Stimulated activated CD8-positive, alpha-beta memory T cell treated with anti-CD3 and anti-CD28 coated beads, Interleukin-4, amount 100 ng/mL, for 48 hours (primary cell): ENCODE measurements around the gene TRMT1L.

Experiments used
- DNase-seq: peaks from one replicate; pipeline ENCODE4 v3.0.0-alpha.2; 2020

The TRMT1L gene

GRCh38 chr1:185110145-185110544 lies 46.6 kb downstream of the TRMT1L start:
- no peak for DNase-seq

GRCh38 chr1:185108321-185108720 lies 48.4 kb downstream of the TRMT1L start:
- DNase-seq = no peak

GRCh38 chr1:185105121-185105520 lies 51.6 kb downstream of the TRMT1L start:
- no peak for DNase-seq

GRCh38 chr1:185104083-185104482 lies 52.7 kb downstream of the TRMT1L start:
- no peak for DNase-seq

GRCh38 chr1:185096531-185096930 lies 60.2 kb downstream of the TRMT1L start:
- no peak for DNase-seq

GRCh38 chr1:185094761-185095160 lies 62.0 kb downstream of the TRMT1L start:
- no peak for DNase-seq

- DNase-seq = no peak
Measured at GRCh38 chr1:185091480-185091879, 65.3 kb downstream of the TRMT1L start.

- DNase-seq = no peak
Measured at GRCh38 chr1:185087746-185088145, 69.0 kb downstream of the TRMT1L start.

- no peak for DNase-seq
Measured at GRCh38 chr1:185087101-185087500, 69.7 kb downstream of the TRMT1L start.

- DNase-seq = no peak
Measured at GRCh38 chr1:185083818-185084217, 72.9 kb downstream of the TRMT1L start.

- DNase-seq = no peak
Measured at GRCh38 chr1:185080422-185080821, 76.3 kb downstream of the TRMT1L start.

GRCh38 chr1:185077374-185077773 lies 79.4 kb downstream of the TRMT1L start:
- DNase-seq = no peak

GRCh38 chr1:185075476-185075875 lies 81.3 kb downstream of the TRMT1L start:
- DNase-seq = no peak

GRCh38 chr1:185074307-185074706 lies 82.4 kb downstream of the TRMT1L start:
- DNase-seq = no peak

GRCh38 chr1:185073725-185074124 lies 83.0 kb downstream of the TRMT1L start:
- DNase-seq = no peak

- DNase-seq = no peak
Measured at GRCh38 chr1:185070051-185070450, 86.7 kb downstream of the TRMT1L start.

GRCh38 chr1:185069202-185069772 lies 87.5 kb downstream of the TRMT1L start:
- no peak for DNase-seq

- no peak for DNase-seq
Measured at GRCh38 chr1:185068341-185068740, 88.4 kb downstream of the TRMT1L start.
